Activated CD4-positive, alpha-beta T cell treated with anti-CD3 and anti-CD28 coated beads for 24 hours (primary cell): ENCODE data around the gene ZNF354B.
"Not testable (repeated sequence)": the region's sequence is repeated elsewhere in the genome, so short reads cannot be mapped to it uniquely, and the experiment has no call there.

Experiments used
- DNase-seq, 2 donors: peaks; one replicate each; pipeline ENCODE4 v3.0.0-alpha.2; 2020; ENCODE audit warnings: low read depth in 2 of 2

Gene ZNF354B

DNA sequence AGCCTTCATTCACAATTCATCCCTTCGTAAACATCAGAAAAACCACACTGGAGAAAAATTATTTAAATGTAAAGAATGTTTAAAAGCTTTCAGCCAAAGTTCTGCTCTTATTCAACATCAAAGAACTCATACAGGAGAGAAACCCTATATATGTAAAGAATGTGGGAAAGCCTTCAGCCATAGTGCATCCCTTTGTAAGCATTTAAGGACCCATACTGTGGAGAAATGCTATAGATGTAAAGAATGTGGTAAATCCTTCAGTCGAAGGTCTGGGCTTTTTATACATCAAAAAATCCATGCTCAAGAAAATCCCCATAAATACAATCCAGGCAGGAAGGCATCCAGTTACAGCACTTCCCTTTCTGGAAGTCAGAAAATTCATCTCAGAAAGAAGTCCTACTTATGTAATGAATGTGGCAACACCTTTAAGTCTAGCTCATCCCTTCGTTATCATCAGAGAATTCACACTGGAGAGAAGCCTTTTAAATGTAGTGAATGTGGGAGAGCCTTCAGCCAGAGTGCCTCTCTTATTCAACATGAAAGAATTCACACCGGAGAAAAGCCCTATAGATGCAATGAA, 23.5 kb downstream of the ZNF354B start:
- not testable (repeated sequence) for DNase-seq

- no peak for DNase-seq
Observed at GRCh38 chr5:178883815-178884430, 24.2 kb downstream of the ZNF354B start.

DNA sequence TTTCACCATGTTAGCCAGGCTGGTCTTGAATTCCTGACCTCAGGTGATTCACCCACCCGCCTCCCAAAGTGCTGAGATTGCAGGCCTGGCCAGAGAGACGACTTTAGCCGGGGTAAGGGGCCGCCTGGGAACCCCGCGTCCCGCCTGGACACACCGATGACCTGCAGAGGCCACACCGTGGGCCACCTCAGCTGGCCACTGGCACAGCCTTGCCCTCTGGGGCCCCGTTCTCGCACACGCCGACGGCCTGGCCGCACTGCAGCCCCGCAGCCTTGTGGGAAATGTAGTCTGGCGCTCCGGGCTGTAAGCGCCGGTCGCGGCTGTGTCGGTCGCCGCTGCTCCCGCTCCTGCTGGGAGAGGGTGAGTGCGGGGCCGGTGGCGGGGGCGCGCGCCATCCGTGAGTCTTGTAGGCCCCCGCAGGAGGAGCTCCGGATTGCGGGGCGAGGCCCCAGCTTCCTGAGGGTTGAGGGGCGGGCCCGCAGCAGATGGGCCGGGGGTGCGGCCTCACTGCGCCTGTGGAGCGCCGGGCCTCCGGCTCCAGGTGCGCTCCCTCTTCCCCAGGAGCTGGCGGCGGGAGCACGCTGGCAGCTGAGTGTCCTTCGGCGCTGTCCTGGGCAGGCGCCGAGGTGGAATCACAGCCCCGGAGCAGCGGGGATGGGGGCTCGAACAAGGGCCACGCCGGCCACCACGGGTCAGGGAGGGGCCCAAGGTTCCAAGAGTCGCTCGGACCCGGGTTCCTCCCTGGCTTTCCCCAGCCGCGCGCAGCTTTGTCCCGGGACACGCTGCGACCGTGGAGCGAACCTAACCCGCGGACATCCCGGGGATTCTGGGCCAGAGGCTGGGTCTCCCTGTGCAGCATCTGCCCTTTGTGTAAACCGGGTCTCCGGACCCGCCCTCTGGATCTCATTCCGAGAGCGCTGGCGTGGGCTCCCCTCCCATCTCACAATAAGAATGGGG, 36.1 kb downstream of the ZNF354B start, which contains the start of gene ZFP2:
ZFP2 (plus strand) TSS at position 299 of the 957 bp plus-strand sequence. CDS start 35,401 bp downstream, outside the sequence.
- DNase-seq: peak; percentile 1 to 19

- no peak for DNase-seq
Observed at GRCh38 chr5:178899289-178899688, 39.5 kb downstream of the ZNF354B start.

- DNase-seq: no peak
Observed at GRCh38 chr5:178902849-178903248, 43.1 kb downstream of the ZNF354B start.

DNA sequence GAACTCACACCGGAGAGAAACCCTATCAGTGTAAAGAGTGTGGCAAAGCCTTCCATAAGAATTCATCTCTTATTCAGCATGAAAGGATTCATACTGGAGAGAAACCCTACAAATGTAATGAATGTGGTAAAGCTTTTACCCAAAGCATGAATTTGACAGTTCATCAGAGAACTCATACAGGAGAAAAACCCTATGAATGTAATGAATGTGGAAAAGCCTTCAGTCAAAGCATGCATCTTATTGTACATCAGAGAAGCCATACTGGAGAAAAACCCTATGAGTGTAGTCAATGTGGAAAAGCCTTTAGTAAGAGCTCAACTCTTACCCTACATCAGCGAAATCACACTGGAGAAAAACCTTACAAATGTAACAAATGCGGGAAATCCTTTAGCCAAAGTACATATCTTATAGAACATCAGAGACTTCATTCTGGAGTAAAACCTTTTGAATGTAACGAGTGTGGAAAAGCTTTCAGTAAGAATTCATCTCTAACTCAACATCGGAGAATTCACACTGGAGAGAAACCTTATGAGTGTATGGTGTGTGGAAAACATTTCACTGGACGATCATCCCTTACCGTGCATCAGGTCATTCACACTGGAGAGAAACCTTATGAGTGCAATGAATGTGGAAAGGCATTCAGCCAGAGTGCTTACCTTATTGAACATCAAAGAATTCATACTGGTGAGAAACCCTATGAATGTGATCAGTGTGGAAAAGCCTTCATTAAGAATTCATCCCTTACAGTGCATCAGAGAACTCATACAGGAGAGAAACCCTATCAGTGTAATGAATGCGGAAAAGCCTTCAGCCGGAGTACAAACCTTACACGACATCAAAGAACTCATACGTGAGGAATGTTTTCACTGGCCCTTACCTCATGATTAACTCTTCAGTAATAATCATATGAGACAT, 72.3 kb downstream of the ZNF354B start:
- no peak for DNase-seq
